GM12878 (cell line): ENCODE measurements around the gene MOAP1. TPM values are rescaled to one million over a fixed set of nuclear protein-coding genes. Genes with fewer than 3 reads are reported as not detected.

Experiments
- ATAC-seq: fragments of 200-7000 bp; cut with Tn5 transposase; 3 replicates; pipeline ENCODE4 v1.9.1; 2020; ENCODE audit warnings: mild to moderate bottlenecking, moderate library complexity
- BruUV-seq: library from RNA; stranded (reverse); fragments of 400-500 nt; replicated peaks from 2 replicates; lab custom pipeline; 2021; lab: Mats Ljungman, UMichigan
- CTCF ChIA-PET: fragments of 300-600 bp; sonication (Branson Sonifier 250); formaldehyde crosslinking; extraction: SDS; loops from one replicate; lab custom pipeline; 2021; ENCODE audit warnings: inconsistent platforms; lab: Yijun Ruan, JAX
- POLR2A ChIA-PET: fragments of 350-600 bp; formaldehyde crosslinking; extraction: SDS; loops from one replicate; lab custom pipeline; 2021; ENCODE audit warnings: inconsistent platforms; lab: Charles Lee
- RAD21 ChIA-PET: fragments of 300-600 bp; sonication (Branson Sonifier 250); formaldehyde crosslinking; loops from one replicate; lab custom pipeline; 2023; ENCODE audit warnings: antibody characterized with exemption; ENCODE audit not compliant: unreplicated experiment; lab: Charles Lee
- SMC1A ChIA-PET: fragments of 300-600 bp; sonication (Branson Sonifier 250); formaldehyde crosslinking; loops from one replicate; lab custom pipeline; 2023; ENCODE audit not compliant: unreplicated experiment, uncharacterized antibody; lab: Charles Lee
- DNase-seq: peaks from one replicate; pipeline ENCODE4 v3.0.0-alpha.2; 2011; ENCODE audit warnings: low read depth, low spot score
- FAIRE-seq: peaks from 3 replicates; lab custom pipeline; 2011; peaks lifted over from hg19 to GRCh38; lab: Jason Lieb, UNC
- H2AFZ ChIP-seq: 2 replicates; pipeline ENCODE4 v1.6.0; 2011; ENCODE audit warnings: low read depth, low read length, control low read depth; ENCODE audit not compliant: control insufficient read depth
- H3K27ac ChIP-seq: 2 replicates; pipeline ENCODE4 v1.5.1; 2011; ENCODE audit warnings: control low read depth; ENCODE audit not compliant: control insufficient read depth, insufficient read depth
- H3K27me3 ChIP-seq, 2 experiments: replicated peaks in 1 of 2; 2 replicates each; pipeline versions ENCODE4 v1.6.0 to v1.6.1; 2011; ENCODE audit warnings: low read length in 1 of 2; ENCODE audit not compliant: control insufficient read depth in 2 of 2, insufficient read depth in 2 of 2
- H3K36me3 ChIP-seq, 2 experiments: 2 replicates each; pipeline ENCODE4 v1.5.1; 2011; ENCODE audit warnings: low read length in 1 of 2; ENCODE audit not compliant: control insufficient read depth in 2 of 2, insufficient read depth in 2 of 2
- H3K4me1 ChIP-seq: 2 replicates; pipeline ENCODE4 v1.6.1; 2011; ENCODE audit warnings: mild to moderate bottlenecking, low read length, moderate library complexity, mixed read lengths; ENCODE audit not compliant: control insufficient read depth, insufficient read depth
- H3K4me2 ChIP-seq: 2 replicates; pipeline ENCODE4 v1.6.0; 2011; ENCODE audit warnings: control low read depth; ENCODE audit not compliant: control insufficient read depth, insufficient read depth
- H3K4me3 ChIP-seq: fragments of 200-600 bp; sonication (generic); 2 replicates; pipeline ENCODE4 v1.5.1; 2016
- H3K79me2 ChIP-seq: 2 replicates; pipeline ENCODE4 v1.6.0; 2011; ENCODE audit warnings: low read length; ENCODE audit not compliant: control insufficient read depth, insufficient read depth
- H3K9ac ChIP-seq: 2 replicates; pipeline ENCODE4 v1.8.0; 2011; ENCODE audit warnings: low read length, control low read depth, mixed read lengths; ENCODE audit not compliant: control insufficient read depth, insufficient read depth
- H3K9me3 ChIP-seq: replicated peaks from 3 replicates; pipeline ENCODE4 v1.5.1; 2011; ENCODE audit warnings: mild to moderate bottlenecking, low read length; ENCODE audit not compliant: control insufficient read depth, insufficient read depth
- H4K20me1 ChIP-seq: 2 replicates; pipeline ENCODE4 v1.6.0; 2011; ENCODE audit not compliant: control insufficient read depth, insufficient read depth
- BHLHE40 ChIP-seq, 2 experiments: fragments of 450-650 bp in 1 of 2; IDR thresholded peaks; 2 replicates each; pipeline ENCODE4 v1.6.1; 2011 to 2017; ENCODE audit warnings: low read depth in 2 of 2, borderline replicate concordance in 1 of 2, improper control_type of control experiment in 1 of 2, low read length in 1 of 2, mild to moderate bottlenecking in 1 of 2
- CEBPB ChIP-seq, 2 experiments: fragments of 150-350 bp in 1 of 2; IDR thresholded peaks; 2 replicates each; pipeline ENCODE4 v1.6.1; 2012 to 2014; ENCODE audit warnings: low read depth in 2 of 2, low read length in 2 of 2, borderline replicate concordance in 1 of 2, inconsistent platforms in 1 of 2
- GATAD2B ChIP-seq: fragments of 450-650 bp; conservative IDR thresholded peaks from 2 replicates; pipeline ENCODE4 v1.6.1; 2017; ENCODE audit warnings: low read depth, mild to moderate bottlenecking, moderate library complexity
- RAD51 ChIP-seq: fragments of 450-650 bp; IDR thresholded peaks from 2 replicates; pipeline ENCODE4 v1.6.1; 2016; ENCODE audit warnings: moderate library complexity, mild to moderate bottlenecking, inconsistent platforms
- RFX5 ChIP-seq: IDR thresholded peaks from 2 replicates; pipeline ENCODE4 v1.6.1; 2011; ENCODE audit warnings: low read depth, low read length, improper control_type of control experiment
- SMC3 ChIP-seq: IDR thresholded peaks from 2 replicates; pipeline ENCODE4 v1.6.1; 2011; ENCODE audit warnings: low read length, improper control_type of control experiment, borderline replicate concordance
- SUPT20H ChIP-seq: IDR thresholded peaks from 2 replicates; pipeline ENCODE4 v1.6.1; 2011; ENCODE audit warnings: low read depth, mild to moderate bottlenecking, low read length, moderate library complexity, borderline replicate concordance; ENCODE audit not compliant: control insufficient read depth
- YY1 ChIP-seq: IDR thresholded peaks from 2 replicates; pipeline ENCODE4 v1.6.1; 2011; ENCODE audit warnings: low read depth, mild to moderate bottlenecking, low read length
- ZNF592 ChIP-seq: fragments of 450-650 bp; IDR thresholded peaks from 2 replicates; pipeline ENCODE4 v1.6.1; 2017; ENCODE audit warnings: mild to moderate bottlenecking, moderate library complexity
- WGBS: methylation state at CpG from one replicate; pipeline ENCODE4 v1.1.6; 2016; ENCODE audit warnings: low lambda C conversion rate; ENCODE audit not compliant: insufficient replicate concordance, insufficient coverage; ENCODE audit errors: missing lambda C conversion rate; 5-methylcytosine and 5-hydroxymethylcytosine counted together
- in situ Hi-C: fragments of 300-500 bp; cut with MboI; formaldehyde crosslinking; loops from 9 replicates; pipeline ENCODE4 v1.14.3; 2018; ENCODE audit warnings: mixed read lengths
- intact Hi-C: fragments of 100-400 bp; cut with micrococcal nuclease; formaldehyde crosslinking; loops from one replicate; pipeline ENCODE4 v1.14.2; 2022; ENCODE audit not compliant: unreplicated experiment
- polyA plus RNA-seq, 11 experiments: library from polyadenylated mRNA; depleted of rRNA in 4 of 11; unstranded in 6 of 11; stranded (reverse) in 5 of 11; fragments of >200 nt; fragmentation: Nextera tagmentation in 4 of 11; fragmentation: Illumina TruSeq in 1 of 11; extraction: Ambion mirVana in 4 of 11; extraction: Trizol in 1 of 11; gene quantifications; 1 replicate in 1 of 11; 2 replicates in 10 of 11; pipeline versions ENCODE4 v1.2.1 to v1.2.3, GENCODE V29; 2011 to 2016; ENCODE audit warnings: inconsistent platforms in 2 of 11, missing spikeins in 2 of 11, low read depth in 1 of 11
- total RNA-seq, 4 experiments: library from RNA; depleted of rRNA in 3 of 4; stranded (reverse); fragments of >200 nt in 3 of 4; fragmentation: Illumina TruSeq in 1 of 4; extraction: Trizol in 1 of 4; gene quantifications; 2 replicates each; pipeline versions ENCODE4 v1.2.1 to v1.2.3, GENCODE V29; 2013 to 2021

MOAP1 gene
- total and polyA plus RNA-seq, 10 of the 15 experiments (the other 5 are each of a cell fraction or from before 2014, with no cell fraction given) = 3.1 to 51.9 (median 11.4) TPM

GRCh38 chr14:93173943-93174395 lies 10.7 kb downstream of the MOAP1 start:
- RAD21 ChIA-PET = interaction anchor here (1.0 to 1.1 kb wide), 2 partner anchors 14 to 61 kb away, joined by 3 to 4 read pairs; no protein-coding TSS in a partner anchor
- H3K79me2 ChIP-seq = no peaks in the 10 kb centered on the region
- ATAC-seq (peak; percentile 42), DNase-seq (no peak), FAIRE-seq (no peak)
- H3K27ac ChIP-seq = no peak overlapping the region
- H3K36me3 ChIP-seq = no peaks in the 10 kb centered on the region
- H3K4me1 ChIP-seq = no peaks in the 10 kb centered on the region
- SMC1A ChIA-PET = interaction anchor here (0.9 to 8.5 kb wide), 4 partner anchors 8 to 61 kb away, joined by 3 to 69 read pairs (median 8); partner anchors contain the start of genes LYSET and MOAP1
- CTCF ChIA-PET = interaction anchor here (1.3 to 5.9 kb wide), 6 partner anchors 9 to 61 kb away, joined by 3 to 47 read pairs (median 7); partner anchors contain the start of genes GON7, ITPK1 and UBR7
- in situ Hi-C loops = no loop called here
- H3K4me3 ChIP-seq = no peak overlapping the region
- H2AFZ ChIP-seq = no peak overlapping the region
- no peaks in the 10 kb centered on the region for H3K27me3 ChIP-seq
- H3K9ac ChIP-seq = no peak overlapping the region
- BruUV-seq = no TSS peak
- H3K9me3 ChIP-seq = no peaks in the 10 kb centered on the region
- intact Hi-C loops = no loop called here
- 67% methylated on average over 10 of the region's 10 CpGs for WGBS
- POLR2A ChIA-PET = interaction anchor here (1.2 to 3.2 kb wide), 3 partner anchors 10 to 61 kb away, joined by 4 to 19 read pairs (median 5); partner anchors contain the start of genes LYSET and MOAP1
- H4K20me1 ChIP-seq = no peaks in the 10 kb centered on the region
- TF ChIP-seq RFX5 = peak; percentile 96
- TF ChIP-seq SMC3 = no peak
- peak in 1 of 2 experiments; percentile 14; a peak in 1 of 4 replicates for TF ChIP-seq BHLHE40 (IDR thresholded peaks at IDR 0.05; ENCODE audit: borderline replicate concordance in 1 of 2, low read depth in 2 of 2, low read length in 1 of 2)
- no peak for TF ChIP-seq GATAD2B
- TF ChIP-seq ZNF592 = no peak
- TF ChIP-seq CEBPB (IDR thresholded peaks at IDR 0.05; ENCODE audit: borderline replicate concordance in 1 of 2, low read depth in 2 of 2, low read length in 2 of 2) = no peak
- no peak for TF ChIP-seq YY1
- peak; percentile 82 for TF ChIP-seq RAD51
- no peak for TF ChIP-seq SUPT20H
- TF ChIP-seq, all 136 proteins: peak for 3
- no peak overlapping the region for H3K4me2 ChIP-seq
